HCT116 (cell line): ENCODE results near the gene NDUFC2.

Source experiments
- EZH2 ChIP-seq: fragments of 200-600 bp; sonication (generic); IDR thresholded peaks from 2 replicates; pipeline ENCODE4 v1.6.1; 2017; ENCODE audit warnings: antibody characterized with exemption, mixed run types
- FOSL1 ChIP-seq: IDR thresholded peaks from 2 replicates; pipeline ENCODE4 v1.6.1; 2012; ENCODE audit warnings: low read depth
- JUND ChIP-seq: IDR thresholded peaks from 2 replicates; pipeline ENCODE4 v1.6.1; 2012
- POLR2A ChIP-seq: IDR thresholded peaks from 2 replicates; pipeline ENCODE4 v1.7.0; 2011; ENCODE audit warnings: borderline replicate concordance; ENCODE audit not compliant: insufficient read depth, insufficient read length; ENCODE audit errors: extremely low read depth
- POLR2AphosphoS5 ChIP-seq: IDR thresholded peaks from 2 replicates; pipeline ENCODE4 v1.6.1; 2011; ENCODE audit warnings: mild to moderate bottlenecking, low read depth, low read length, moderate library complexity
- REST ChIP-seq: IDR thresholded peaks from 2 replicates; pipeline ENCODE4 v1.6.1; 2012; ENCODE audit warnings: low read depth
- SIN3A ChIP-seq: IDR thresholded peaks from 2 replicates; pipeline ENCODE4 v1.6.1; 2012; ENCODE audit warnings: low read depth
- TCF7L2 ChIP-seq: IDR thresholded peaks from 2 replicates; pipeline ENCODE4 v1.7.0; 2011; ENCODE audit warnings: borderline replicate concordance, inconsistent platforms; ENCODE audit not compliant: insufficient read depth, insufficient read length; ENCODE audit errors: extremely low read depth
- YY1 ChIP-seq: IDR thresholded peaks from 2 replicates; pipeline ENCODE4 v1.6.1; 2011; ENCODE audit warnings: low read length, low read depth, moderate library complexity, mild to moderate bottlenecking; ENCODE audit not compliant: insufficient replicate concordance; ENCODE audit errors: extremely low read depth
- ZFX ChIP-seq: fragments of 450-650 bp; IDR thresholded peaks from 2 replicates; pipeline ENCODE4 v1.6.1; 2017
- TF ChIP-seq, protein P1 (sequence below), 3 experiments: fragments of 200-600 bp in 1 of 3; sonication (generic) in 1 of 3; IDR thresholded peaks in 2 of 3; conservative IDR thresholded peaks in 1 of 3; 2 replicates each; pipeline ENCODE4 v1.5.1; 2012 to 2017; ENCODE audit warnings: low read depth in 2 of 3, low read length in 2 of 3, antibody characterized with exemption in 1 of 3, borderline replicate concordance in 1 of 3, control low read depth in 1 of 3, mild to moderate bottlenecking in 1 of 3, mixed read lengths in 1 of 3, mixed run types in 1 of 3, moderate library complexity in 1 of 3; ENCODE audit not compliant: insufficient read depth in 1 of 3
- TF ChIP-seq, protein P2 (sequence below): IDR thresholded peaks from 2 replicates; pipeline ENCODE4 v1.6.1; 2012

DNA sequence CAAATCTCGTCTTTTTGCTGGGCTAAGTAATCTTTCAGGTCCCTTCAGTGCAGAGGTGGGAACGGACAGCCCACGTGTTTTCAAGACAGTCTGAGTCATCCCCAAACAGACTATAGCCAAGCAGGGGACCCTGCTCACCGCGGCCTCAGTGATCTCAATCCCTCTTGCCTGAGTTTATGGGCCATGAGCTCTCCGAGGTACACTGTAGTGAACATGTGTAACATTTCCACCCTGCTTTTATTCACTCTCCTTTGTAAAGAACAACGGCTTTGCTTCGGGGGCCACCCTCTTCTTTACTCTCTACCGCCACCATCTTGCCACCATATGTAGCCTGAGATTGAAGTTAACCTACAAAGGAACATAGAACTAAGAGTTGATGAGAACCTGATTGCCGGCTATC lies 45.0 kb downstream of the NDUFC2 start:
- no peak for TF ChIP-seq FOSL1
- TF ChIP-seq POLR2A = no peak
- TF ChIP-seq, protein P1, sequence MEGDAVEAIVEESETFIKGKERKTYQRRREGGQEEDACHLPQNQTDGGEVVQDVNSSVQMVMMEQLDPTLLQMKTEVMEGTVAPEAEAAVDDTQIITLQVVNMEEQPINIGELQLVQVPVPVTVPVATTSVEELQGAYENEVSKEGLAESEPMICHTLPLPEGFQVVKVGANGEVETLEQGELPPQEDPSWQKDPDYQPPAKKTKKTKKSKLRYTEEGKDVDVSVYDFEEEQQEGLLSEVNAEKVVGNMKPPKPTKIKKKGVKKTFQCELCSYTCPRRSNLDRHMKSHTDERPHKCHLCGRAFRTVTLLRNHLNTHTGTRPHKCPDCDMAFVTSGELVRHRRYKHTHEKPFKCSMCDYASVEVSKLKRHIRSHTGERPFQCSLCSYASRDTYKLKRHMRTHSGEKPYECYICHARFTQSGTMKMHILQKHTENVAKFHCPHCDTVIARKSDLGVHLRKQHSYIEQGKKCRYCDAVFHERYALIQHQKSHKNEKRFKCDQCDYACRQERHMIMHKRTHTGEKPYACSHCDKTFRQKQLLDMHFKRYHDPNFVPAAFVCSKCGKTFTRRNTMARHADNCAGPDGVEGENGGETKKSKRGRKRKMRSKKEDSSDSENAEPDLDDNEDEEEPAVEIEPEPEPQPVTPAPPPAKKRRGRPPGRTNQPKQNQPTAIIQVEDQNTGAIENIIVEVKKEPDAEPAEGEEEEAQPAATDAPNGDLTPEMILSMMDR (IDR thresholded peaks at IDR 0.05 in 2 of 3, conservative IDR thresholded peaks at IDR 0.05 in 1 of 3; ENCODE audit: borderline replicate concordance in 1 of 3, insufficient read depth in 1 of 3, low read depth in 2 of 3, low read length in 2 of 3) = no peak
- no peak for TF ChIP-seq POLR2AphosphoS5
- no peak for TF ChIP-seq REST
- no peak for TF ChIP-seq JUND
- no peak for TF ChIP-seq EZH2
- TF ChIP-seq SIN3A = no peak
- no peak for TF ChIP-seq TCF7L2
- TF ChIP-seq YY1 = no peak
- TF ChIP-seq, protein P2, sequence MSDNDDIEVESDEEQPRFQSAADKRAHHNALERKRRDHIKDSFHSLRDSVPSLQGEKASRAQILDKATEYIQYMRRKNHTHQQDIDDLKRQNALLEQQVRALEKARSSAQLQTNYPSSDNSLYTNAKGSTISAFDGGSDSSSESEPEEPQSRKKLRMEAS = no peak
- TF ChIP-seq ZFX = no peak
